OCI-LY1 (cell line): ENCODE results near the gene CHST11.

Experiments used
- EZH2 ChIP-seq: fragments of 200-600 bp; sonication (generic), shearing (Covaris generic); IDR thresholded peaks from 2 replicates; pipeline ENCODE4 v1.8.0; 2017; ENCODE audit warnings: borderline replicate concordance, mixed run types, mild to moderate bottlenecking, antibody characterized with exemption, low read length, moderate library complexity, mixed read lengths
- TF ChIP-seq, protein P1 (sequence below): fragments of 200-600 bp; sonication (generic), shearing (Covaris generic); IDR thresholded peaks from 2 replicates; pipeline ENCODE4 v1.5.1; 2017; ENCODE audit warnings: mild to moderate bottlenecking, antibody characterized with exemption, low read length, moderate library complexity, mixed read lengths

DNA sequence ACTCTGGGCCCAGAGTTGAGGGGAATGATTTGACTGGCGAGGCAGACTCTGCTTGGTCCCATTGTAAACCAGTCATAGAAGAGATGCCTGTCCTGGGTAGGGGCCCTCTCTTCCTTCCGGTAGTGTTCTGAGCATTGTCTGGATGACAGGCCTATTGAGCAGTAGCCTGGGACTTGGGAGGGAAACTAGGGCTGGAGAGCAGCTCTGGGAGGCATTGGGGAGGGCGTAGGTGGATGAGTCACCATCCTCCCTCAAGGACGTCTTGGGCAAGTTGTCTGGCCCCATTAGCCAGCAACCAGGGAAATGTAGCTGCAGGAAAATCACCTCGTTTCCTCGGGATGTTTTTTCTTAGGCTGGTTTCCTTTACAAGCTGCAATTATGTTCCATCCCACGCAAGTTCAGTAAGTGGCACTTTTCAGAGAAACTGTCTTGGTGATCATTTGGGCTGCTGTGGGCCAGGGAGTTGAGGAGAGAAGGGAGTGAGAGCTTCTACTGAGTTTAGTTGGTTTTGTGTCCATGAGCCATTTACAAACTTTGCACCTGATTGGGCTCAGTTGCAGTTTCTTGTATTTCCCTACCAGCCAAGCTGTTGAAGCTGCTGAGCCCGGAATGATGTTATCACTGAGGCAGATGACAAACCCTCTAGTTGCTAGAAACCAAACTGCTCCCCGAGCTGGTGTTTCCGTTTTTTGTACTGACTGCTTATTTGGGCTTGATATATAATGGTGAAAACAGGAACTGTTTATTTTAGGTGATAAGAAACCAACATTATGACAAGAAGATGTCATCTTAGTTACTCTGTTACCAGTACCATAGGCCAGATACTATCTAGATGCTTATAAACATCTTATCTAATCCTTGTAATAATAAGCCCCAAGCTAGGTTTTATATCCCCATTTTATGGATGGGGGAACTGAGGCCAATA lies 147.6 kb downstream of the CHST11 start:
- TF ChIP-seq, protein P1, sequence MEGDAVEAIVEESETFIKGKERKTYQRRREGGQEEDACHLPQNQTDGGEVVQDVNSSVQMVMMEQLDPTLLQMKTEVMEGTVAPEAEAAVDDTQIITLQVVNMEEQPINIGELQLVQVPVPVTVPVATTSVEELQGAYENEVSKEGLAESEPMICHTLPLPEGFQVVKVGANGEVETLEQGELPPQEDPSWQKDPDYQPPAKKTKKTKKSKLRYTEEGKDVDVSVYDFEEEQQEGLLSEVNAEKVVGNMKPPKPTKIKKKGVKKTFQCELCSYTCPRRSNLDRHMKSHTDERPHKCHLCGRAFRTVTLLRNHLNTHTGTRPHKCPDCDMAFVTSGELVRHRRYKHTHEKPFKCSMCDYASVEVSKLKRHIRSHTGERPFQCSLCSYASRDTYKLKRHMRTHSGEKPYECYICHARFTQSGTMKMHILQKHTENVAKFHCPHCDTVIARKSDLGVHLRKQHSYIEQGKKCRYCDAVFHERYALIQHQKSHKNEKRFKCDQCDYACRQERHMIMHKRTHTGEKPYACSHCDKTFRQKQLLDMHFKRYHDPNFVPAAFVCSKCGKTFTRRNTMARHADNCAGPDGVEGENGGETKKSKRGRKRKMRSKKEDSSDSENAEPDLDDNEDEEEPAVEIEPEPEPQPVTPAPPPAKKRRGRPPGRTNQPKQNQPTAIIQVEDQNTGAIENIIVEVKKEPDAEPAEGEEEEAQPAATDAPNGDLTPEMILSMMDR, result no peak
- TF ChIP-seq EZH2, result no peak
